K562 (cell line): ENCODE results near the gene GNAT3. TPM values are rescaled to one million over a fixed set of nuclear protein-coding genes. Genes with fewer than 3 reads are reported as not detected.

Experiments used
- ATAC-seq: fragments of 200-7000 bp; cut with Tn5 transposase; 3 replicates; pipeline ENCODE4 v1.9.1; 2020; ENCODE audit warnings: moderate library complexity
- BruUV-seq: library from RNA; stranded (reverse); fragments of 400-500 nt; replicated peaks from 2 replicates; lab custom pipeline; 2021; lab: Mats Ljungman, UMichigan
- CTCF ChIA-PET: fragments of 300-600 bp; formaldehyde crosslinking; extraction: SDS; loops from one replicate; lab custom pipeline; 2021; ENCODE audit warnings: low intra/inter-chr PET ratio; lab: Yijun Ruan, JAX
- POLR2A ChIA-PET: fragments of 300-600, 350-650 bp; sonication (Branson Sonifier 250); formaldehyde crosslinking; extraction: SDS; loops from one replicate; lab custom pipeline; 2021; ENCODE audit warnings: antibody characterized with exemption, inconsistent platforms; lab: Yijun Ruan, JAX
- DNase-seq, 4 experiments: peaks; one replicate each; pipeline versions ENCODE4 v3.0.0 to v3.0.0-alpha.2; 2011 to 2018; ENCODE audit warnings: low spot score in 3 of 4, mixed read lengths in 3 of 4; ENCODE audit errors: extremely low read depth in 1 of 4
- FAIRE-seq: peaks from 2 replicates; lab custom pipeline; 2011; peaks lifted over from hg19 to GRCh38; lab: Jason Lieb, UNC
- H2AFZ ChIP-seq: 2 replicates; pipeline ENCODE4 v1.6.0; 2011; ENCODE audit warnings: low read depth, low read length, control low read depth, inconsistent platforms
- H3K27ac ChIP-seq: fragments of 200-600 bp; 3 replicates; pipeline ENCODE4 v1.8.0; 2011; ENCODE audit warnings: low read depth, mild to moderate bottlenecking, control low read depth, inconsistent platforms, low read length, moderate library complexity, mixed read lengths; ENCODE audit errors: extremely low read depth
- H3K27me3 ChIP-seq, 2 experiments: fragments of 300-600 bp in 1 of 2; 2 replicates in 1 of 2; 3 replicates in 1 of 2; pipeline versions ENCODE4 v1.6.0 to v1.8.0; 2011; ENCODE audit warnings: inconsistent platforms in 2 of 2, low read length in 2 of 2, mild to moderate bottlenecking in 1 of 2, mixed read lengths in 1 of 2, moderate library complexity in 1 of 2; ENCODE audit not compliant: control insufficient read depth in 2 of 2, insufficient read depth in 2 of 2
- H3K36me3 ChIP-seq: fragments of 300-600 bp; 3 replicates; pipeline ENCODE4 v1.8.0; 2011; ENCODE audit warnings: mild to moderate bottlenecking, low read length, inconsistent platforms; ENCODE audit not compliant: control insufficient read depth, insufficient read depth
- H3K4me1 ChIP-seq, 2 experiments: fragments of 200-600 bp in 1 of 2; replicated peaks in 1 of 2; 2 replicates in 1 of 2; 3 replicates in 1 of 2; pipeline versions ENCODE4 v1.5.1 to v1.8.0; 2011; ENCODE audit warnings: inconsistent platforms in 2 of 2, low read length in 2 of 2, mild to moderate bottlenecking in 1 of 2, mixed read lengths in 1 of 2, moderate library complexity in 1 of 2; ENCODE audit not compliant: control insufficient read depth in 2 of 2, insufficient read depth in 2 of 2
- H3K4me2 ChIP-seq: 2 replicates; pipeline ENCODE4 v1.6.1; 2011; ENCODE audit warnings: low read length, control low read depth, inconsistent platforms, mixed read lengths; ENCODE audit not compliant: insufficient read depth
- H3K4me3 ChIP-seq: fragments of 200-600 bp; sonication (generic), shearing (Covaris generic); 2 replicates; pipeline ENCODE4 v1.5.1; 2016; ENCODE audit warnings: control low read depth, inconsistent platforms
- H3K79me2 ChIP-seq: fragments of 200-600 bp; 3 replicates; pipeline ENCODE4 v1.8.0; 2011; ENCODE audit warnings: low read length, inconsistent platforms; ENCODE audit not compliant: control insufficient read depth, insufficient read depth
- H3K9ac ChIP-seq, 2 experiments: 2 replicates each; pipeline versions ENCODE4 v1.6.0 to v1.6.1; 2011; ENCODE audit warnings: low read depth in 2 of 2, low read length in 2 of 2, control low read depth in 1 of 2, inconsistent platforms in 1 of 2, mild to moderate bottlenecking in 1 of 2, mixed read lengths in 1 of 2; ENCODE audit not compliant: insufficient read depth in 1 of 2
- H3K9me1 ChIP-seq: one replicate; pipeline ENCODE4 v1.6.0; 2011; ENCODE audit warnings: inconsistent platforms, mild to moderate bottlenecking, low read length, moderate library complexity; ENCODE audit not compliant: control insufficient read depth, insufficient read depth
- H3K9me3 ChIP-seq: replicated peaks from 2 replicates; pipeline ENCODE4 v1.5.1; 2011; ENCODE audit warnings: low read depth, low read length, inconsistent platforms; ENCODE audit not compliant: control insufficient read depth, insufficient read depth
- H4K20me1 ChIP-seq: replicated peaks from 2 replicates; pipeline ENCODE4 v1.6.1; 2011; ENCODE audit warnings: low read length, inconsistent platforms, mixed read lengths; ENCODE audit not compliant: control insufficient read depth, insufficient read depth
- NONO ChIP-seq, 2 experiments: fragments of 200-400 bp in 1 of 2; fragments of 450-650 bp in 1 of 2; formaldehyde crosslinking in 1 of 2; IDR thresholded peaks; 2 replicates each; pipeline ENCODE4 v1.6.1; 2017; ENCODE audit warnings: low read depth in 2 of 2, mild to moderate bottlenecking in 2 of 2, moderate library complexity in 2 of 2, low read length in 1 of 2
- PHTF2 ChIP-seq: fragments of 250-450 bp; sonication (Bioruptor Pico); IDR thresholded peaks from 2 replicates; pipeline ENCODE4 v1.5.0; 2021; ENCODE audit warnings: mild to moderate bottlenecking
- PML ChIP-seq: IDR thresholded peaks from 2 replicates; pipeline ENCODE4 v1.6.1; 2012; ENCODE audit warnings: low read length, inconsistent platforms
- POLR2G ChIP-seq: fragments of 200-400 bp; formaldehyde crosslinking; IDR thresholded peaks from 2 replicates; pipeline ENCODE4 v1.6.1; 2017; ENCODE audit warnings: low read depth, mild to moderate bottlenecking, antibody characterized with exemption, low read length, moderate library complexity
- U2AF2 ChIP-seq: fragments of 200-400 bp; formaldehyde crosslinking; optimal IDR thresholded peaks from 2 replicates; pipeline ENCODE3; 2017; ENCODE audit warnings: low read depth, mild to moderate bottlenecking, low read length
- ZBTB17 ChIP-seq: fragments of 450-650 bp; formaldehyde crosslinking; IDR thresholded peaks from 2 replicates; pipeline ENCODE4 v1.4.0; 2020; ENCODE audit warnings: mild to moderate bottlenecking
- ZNF408 ChIP-seq: fragments of 250-450 bp; sonication (Bioruptor Pico); IDR thresholded peaks from 2 replicates; pipeline ENCODE4 v1.4.0; 2020; ENCODE audit warnings: low read depth, mild to moderate bottlenecking, moderate library complexity
- ZNF699 ChIP-seq: fragments of 250-450 bp; sonication (Bioruptor Pico); IDR thresholded peaks from 2 replicates; pipeline ENCODE4 v1.8.0; 2021; ENCODE audit warnings: mild to moderate bottlenecking, moderate library complexity; ENCODE audit not compliant: insufficient replicate concordance
- ZNF778 ChIP-seq: fragments of 450-650 bp; formaldehyde crosslinking; IDR thresholded peaks from 2 replicates; pipeline ENCODE4 v1.4.0; 2020; ENCODE audit warnings: mild to moderate bottlenecking, moderate library complexity
- WGBS: fragments of 100-300 bp; shearing (Covaris generic); methylation state at CpG from one replicate; pipeline ENCODE4 v1.1.6; 2016; ENCODE audit warnings: low coverage, mixed read lengths; ENCODE audit not compliant: insufficient coverage; ENCODE audit errors: missing lambda C conversion rate; 5-methylcytosine and 5-hydroxymethylcytosine counted together
- in situ Hi-C: fragments of 300-500 bp; cut with MboI; formaldehyde crosslinking; loops from 4 replicates; pipeline ENCODE4 v1.15.0; 2018; ENCODE audit warnings: inconsistent platforms, mixed read lengths
- intact Hi-C: fragments of 100-400 bp; cut with micrococcal nuclease; formaldehyde crosslinking; loops from 2 replicates; pipeline ENCODE4 v1.14.2; 2022
- polyA plus RNA-seq, 8 experiments: library from polyadenylated mRNA; depleted of rRNA in 4 of 8; stranded (reverse) in 5 of 8; unstranded in 3 of 8; fragments of >200 nt; fragmentation: Nextera tagmentation in 2 of 8; fragmentation: Illumina TruSeq in 1 of 8; extraction: Ambion mirVana in 2 of 8; extraction: Trizol in 1 of 8; gene quantifications; 2 replicates each; pipeline versions ENCODE4 v1.2.1 to v1.2.3, GENCODE V29; 2011 to 2014; ENCODE audit warnings: inconsistent platforms in 1 of 8, missing spikeins in 1 of 8
- total RNA-seq, 7 experiments: library from RNA; depleted of rRNA in 6 of 7; stranded (reverse); fragments of >200 nt in 6 of 7; fragmentation: Illumina TruSeq in 2 of 7; extraction: Trizol in 2 of 7; gene quantifications; 2 replicates each; pipeline versions ENCODE4 v1.2.1 to v1.2.3, GENCODE V29; 2011 to 2021; ENCODE audit warnings: low replicate concordance in 1 of 7
- TF ChIP-seq, protein P1 (sequence below): fragments of 250-450 bp; sonication (Bioruptor Pico); IDR thresholded peaks from 2 replicates; pipeline ENCODE4 v1.4.0; 2020; ENCODE audit warnings: mild to moderate bottlenecking

Gene GNAT3
- total and polyA plus RNA-seq, 9 of the 15 experiments (the other 6 are each of a cell fraction or from before 2014, with no cell fraction given), result not detected

DNA sequence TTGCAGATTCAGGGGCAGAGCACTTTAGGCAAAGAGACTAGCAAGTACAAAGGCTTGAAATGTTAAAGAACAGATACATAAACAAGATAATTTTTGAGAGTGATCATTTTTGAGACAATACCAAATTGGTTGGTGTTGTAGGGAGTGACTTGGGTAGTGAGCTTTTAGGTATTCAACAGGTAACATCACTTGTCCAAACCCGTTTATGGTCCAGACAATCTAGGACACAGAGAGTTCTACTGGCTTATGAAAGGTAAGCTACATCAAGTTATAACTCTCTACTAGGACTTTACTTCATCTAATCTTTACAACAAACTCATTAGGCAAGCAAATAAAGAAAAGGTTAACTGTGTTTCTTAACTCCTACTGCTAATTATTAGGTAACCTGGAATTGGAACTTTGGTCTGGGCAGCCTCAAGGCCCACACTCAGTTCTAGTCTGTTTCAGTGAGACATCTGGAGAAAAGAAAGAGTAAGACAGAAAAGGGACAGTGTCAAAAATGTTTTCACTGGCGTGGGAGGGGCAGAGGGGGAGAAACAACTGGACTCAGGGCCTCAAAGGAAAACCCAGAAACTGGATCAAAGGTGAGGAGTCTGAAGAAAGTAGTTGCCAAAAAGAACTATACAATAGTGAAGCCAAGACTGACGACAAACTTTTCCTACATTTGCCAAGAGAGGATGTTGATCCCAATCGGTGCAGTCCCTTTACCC, 39.2 kb downstream of the GNAT3 start (continued):
- TF ChIP-seq PHTF2 (no peak), ZNF408 (no peak), NONO (IDR thresholded peaks at IDR 0.05; ENCODE audit: low read depth in 2 of 2, low read length in 1 of 2) (no peak), POLR2G (no peak)

DNA sequence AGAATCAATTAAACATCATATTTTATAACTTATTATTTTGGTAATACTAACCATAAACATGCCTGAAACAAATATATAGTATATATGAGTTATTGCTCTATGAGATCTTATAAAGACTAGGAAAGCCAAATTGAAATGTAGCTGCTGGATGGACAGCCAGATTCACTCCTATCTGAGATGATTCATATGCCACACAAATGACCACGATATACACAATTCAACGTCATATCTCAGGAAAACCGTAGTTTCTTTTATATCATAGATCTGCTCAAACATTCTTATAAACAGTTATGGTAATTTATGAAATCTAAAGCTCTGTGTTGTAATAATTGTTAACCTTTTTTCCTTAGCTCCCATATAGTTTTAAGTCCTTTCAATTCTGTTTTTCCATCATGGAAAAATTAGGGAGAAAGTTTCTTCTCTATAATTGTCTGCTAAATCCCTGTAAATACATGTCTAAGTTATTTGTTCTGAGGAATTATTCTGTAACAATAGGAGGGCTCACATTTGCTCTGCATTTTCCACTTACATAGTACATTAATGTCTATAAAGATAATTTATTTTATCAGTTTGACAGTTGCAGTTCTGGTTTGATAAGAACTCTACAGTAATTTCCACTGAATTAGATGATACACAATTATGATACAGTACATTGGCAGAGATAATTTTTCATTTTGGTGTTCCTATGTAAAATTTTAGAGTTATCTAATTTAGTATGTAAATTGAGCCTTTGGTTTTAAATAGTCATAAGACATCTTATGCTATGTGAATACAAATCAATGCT, 42.7 kb downstream of the GNAT3 start:
- Histone ChIP-seq H3K9ac (no peak overlapping the region), H3K27ac (no peak overlapping the region), H2AFZ (no peak overlapping the region), H3K79me2 (no peaks in the 10 kb centered on the region), H3K27me3 (no peaks in the 10 kb centered on the region), H3K4me3 (no peak overlapping the region), H3K9me3 (0 out of 2 replicates have a peak, but pooled peaks cover 2% of the 10 kb centered on the region), H4K20me1 (no peaks in the 10 kb centered on the region), H3K36me3 (no peaks in the 10 kb centered on the region), H3K4me2 (no peak overlapping the region), H3K9me1 (no peaks in the 10 kb centered on the region), H3K4me1 (no peaks in the 10 kb centered on the region)
- in situ Hi-C loops (no loop called here), intact Hi-C loops (no loop called here)
- POLR2A ChIA-PET, result no interaction called here
- ATAC-seq, result no peak
- TF ChIP-seq ZNF699 (CRISPR knock-in tag) (no peak), PML (no peak), ZBTB17 (CRISPR knock-in tag) (no peak), ZNF778 (CRISPR knock-in tag) (no peak), U2AF2 (no peak)
- TF ChIP-seq, protein P1, sequence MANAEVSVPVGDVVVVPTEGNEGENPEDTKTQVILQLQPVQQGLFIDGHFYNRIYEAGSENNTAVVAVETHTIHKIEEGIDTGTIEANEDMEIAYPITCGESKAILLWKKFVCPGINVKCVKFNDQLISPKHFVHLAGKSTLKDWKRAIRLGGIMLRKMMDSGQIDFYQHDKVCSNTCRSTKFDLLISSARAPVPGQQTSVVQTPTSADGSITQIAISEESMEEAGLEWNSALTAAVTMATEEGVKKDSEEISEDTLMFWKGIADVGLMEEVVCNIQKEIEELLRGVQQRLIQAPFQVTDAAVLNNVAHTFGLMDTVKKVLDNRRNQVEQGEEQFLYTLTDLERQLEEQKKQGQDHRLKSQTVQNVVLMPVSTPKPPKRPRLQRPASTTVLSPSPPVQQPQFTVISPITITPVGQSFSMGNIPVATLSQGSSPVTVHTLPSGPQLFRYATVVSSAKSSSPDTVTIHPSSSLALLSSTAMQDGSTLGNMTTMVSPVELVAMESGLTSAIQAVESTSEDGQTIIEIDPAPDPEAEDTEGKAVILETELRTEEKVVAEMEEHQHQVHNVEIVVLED (CRISPR knock-in tag), result no peak
- FAIRE-seq, result no peak
- BruUV-seq, result no TSS peak
- CTCF ChIA-PET, result no interaction called here
- WGBS, result 2% methylated on average over 3 of the region's 3 CpGs
- no peak for DNase-seq
